Pancreas (tissue), 10 donors: ENCODE data around the gene TSPAN11. TPM values are rescaled to one million over a fixed set of nuclear protein-coding genes. Genes with fewer than 3 reads are reported as not detected.
"Not testable (repeated sequence)": the region's sequence is repeated elsewhere in the genome, so short reads cannot be mapped to it uniquely, and the experiment has no call there.

Source experiments
- ATAC-seq, 4 donors: fragments of 200-7000 bp; cut with Tn5 transposase; one replicate each; pipeline versions ENCODE4 v1.8.0 to v1.9.1; 2020; ENCODE audit warnings: mild to moderate bottlenecking in 4 of 4, moderate library complexity in 4 of 4
- DNase-seq, 6 donors: peaks; one replicate each; pipeline ENCODE4 v3.0.0-alpha.2; 2020
- FAIRE-seq: peaks from 2 replicates; lab custom pipeline; 2012; peaks lifted over from hg19 to GRCh38; lab: Jason Lieb, UNC
- H3K27ac ChIP-seq, 4 donors: fragments of 200-600 bp; sonication (generic); 1 replicate in 3 of 4; 2 replicates in 1 of 4; pipeline versions ENCODE4 v1.5.0 to v1.8.0; 2020
- H3K27me3 ChIP-seq, 4 donors: fragments of 200-600 bp; one replicate each; pipeline ENCODE4 v1.8.0; 2021
- H3K36me3 ChIP-seq, 3 donors: fragments of 200-600 bp; sonication (generic) in 1 of 3; one replicate each; pipeline versions ENCODE4 v1.5.0 to v1.8.0; 2020 to 2021
- H3K4me1 ChIP-seq, 3 donors: fragments of 200-600 bp; one replicate each; pipeline ENCODE4 v1.8.0; 2021
- H3K4me3 ChIP-seq, 4 donors: fragments of 200-600 bp; sonication (generic) in 2 of 4; one replicate each; pipeline versions ENCODE4 v1.5.0 to v1.8.0; 2020 to 2021
- H3K9me3 ChIP-seq, 4 donors: fragments of 200-600 bp; one replicate each; pipeline ENCODE4 v1.8.0; 2021
- WGBS, 2 donors: extraction: QIAGEN DNeasy Blood & Tissue Kit; methylation state at CpG; one replicate each; pipeline ENCODE4 v1.1.7; 2013; 5-methylcytosine and 5-hydroxymethylcytosine counted together
- intact Hi-C, 3 donors: fragments of 100-400 bp; cut with DNase I; formaldehyde crosslinking; loops; one replicate each; pipeline versions ENCODE4 v1.11.1 to v1.14.2; 2022
- polyA plus RNA-seq, 2 donors: library from polyadenylated mRNA; stranded (reverse); fragments of 200-250 nt; gene quantifications; one replicate each; pipeline ENCODE4 v1.2.3, GENCODE V29; 2013
- total RNA-seq, 6 donors: library from RNA; stranded (reverse); fragmentation: NEBNext Ultra II Directional in 4 of 6; extraction: Animal tissue kit (Norgen Biotek cat#: 25700) in 4 of 6; gene quantifications; one replicate each; pipeline versions ENCODE4 v1.2.1 to v1.2.4, GENCODE V29; 2021 to 2023
- TF ChIP-seq, protein P1 (sequence below), 4 donors: fragments of 200-600 bp; sonication (generic) in 3 of 4; IDR thresholded peaks; one replicate each; pipeline versions ENCODE4 v1.5.0 to v1.8.0; 2021; ENCODE audit warnings: antibody characterized with exemption in 4 of 4
- donor health status: healthy with polysubstance abuse.
- donor health status: DM: no; HTN: no; CAD: no; lungs with moderate emphysema.
- donor health status: DM: no; HTN: no; CAD: no.
- donor health status: control.
- donor health status: control.
- donor health status: Bipolar disorder and iron deficiency.
- donor health status: DM: yes; HTN: yes; CAD: no.
- donor health status: DM: no; HTN: no; CAD: no.
- donor health status: DM: no; HTN: no; CAD: no.
- donor health status: DM: yes; HTN: yes; CAD: no.

The TSPAN11 gene
- total and polyA plus RNA-seq, 8 donors = 0.13 to 2.2 (median 0.44) TPM

DNA sequence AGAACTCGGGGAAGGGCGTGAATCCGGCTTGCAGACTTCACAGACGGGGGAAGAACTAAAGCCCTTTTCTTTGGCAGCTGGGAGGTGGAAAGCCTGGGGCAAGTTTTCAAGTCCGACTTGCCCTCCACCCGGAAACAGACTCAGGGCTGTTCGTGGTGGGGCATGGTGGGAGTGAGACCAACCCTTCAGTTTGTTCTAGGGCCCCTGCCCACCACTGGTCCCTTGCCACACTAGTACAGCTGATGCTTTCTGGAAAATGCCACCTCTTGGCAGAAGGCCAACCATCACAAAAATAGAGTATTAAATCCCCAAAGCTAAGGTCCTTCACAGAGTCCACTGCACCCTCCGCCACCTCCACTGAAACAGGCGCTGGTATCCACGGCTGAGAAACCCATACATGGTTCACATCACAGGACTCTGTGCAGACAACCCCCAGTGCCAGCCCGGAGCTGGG lies 96.8 kb downstream of the TSPAN11 start:
- no peak overlapping the region for H3K27ac ChIP-seq
- ATAC-seq (no peak), FAIRE-seq (no peak), DNase-seq (no peak)
- TF ChIP-seq, protein P1, sequence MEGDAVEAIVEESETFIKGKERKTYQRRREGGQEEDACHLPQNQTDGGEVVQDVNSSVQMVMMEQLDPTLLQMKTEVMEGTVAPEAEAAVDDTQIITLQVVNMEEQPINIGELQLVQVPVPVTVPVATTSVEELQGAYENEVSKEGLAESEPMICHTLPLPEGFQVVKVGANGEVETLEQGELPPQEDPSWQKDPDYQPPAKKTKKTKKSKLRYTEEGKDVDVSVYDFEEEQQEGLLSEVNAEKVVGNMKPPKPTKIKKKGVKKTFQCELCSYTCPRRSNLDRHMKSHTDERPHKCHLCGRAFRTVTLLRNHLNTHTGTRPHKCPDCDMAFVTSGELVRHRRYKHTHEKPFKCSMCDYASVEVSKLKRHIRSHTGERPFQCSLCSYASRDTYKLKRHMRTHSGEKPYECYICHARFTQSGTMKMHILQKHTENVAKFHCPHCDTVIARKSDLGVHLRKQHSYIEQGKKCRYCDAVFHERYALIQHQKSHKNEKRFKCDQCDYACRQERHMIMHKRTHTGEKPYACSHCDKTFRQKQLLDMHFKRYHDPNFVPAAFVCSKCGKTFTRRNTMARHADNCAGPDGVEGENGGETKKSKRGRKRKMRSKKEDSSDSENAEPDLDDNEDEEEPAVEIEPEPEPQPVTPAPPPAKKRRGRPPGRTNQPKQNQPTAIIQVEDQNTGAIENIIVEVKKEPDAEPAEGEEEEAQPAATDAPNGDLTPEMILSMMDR (IDR thresholded peaks at IDR 0.05) = no peak
- no peaks in the 10 kb centered on the region for H3K27me3 ChIP-seq
- no peaks in the 10 kb centered on the region for H3K4me1 ChIP-seq
- H3K9me3 ChIP-seq = no peaks in the 10 kb centered on the region
- 85 to 86% methylated on average over 11 of the region's 11 CpGs for WGBS, 2 donors
- H3K4me3 ChIP-seq = no peak overlapping the region
- intact Hi-C loops = no loop called here
- H3K36me3 ChIP-seq = no peaks in the 10 kb centered on the region

DNA sequence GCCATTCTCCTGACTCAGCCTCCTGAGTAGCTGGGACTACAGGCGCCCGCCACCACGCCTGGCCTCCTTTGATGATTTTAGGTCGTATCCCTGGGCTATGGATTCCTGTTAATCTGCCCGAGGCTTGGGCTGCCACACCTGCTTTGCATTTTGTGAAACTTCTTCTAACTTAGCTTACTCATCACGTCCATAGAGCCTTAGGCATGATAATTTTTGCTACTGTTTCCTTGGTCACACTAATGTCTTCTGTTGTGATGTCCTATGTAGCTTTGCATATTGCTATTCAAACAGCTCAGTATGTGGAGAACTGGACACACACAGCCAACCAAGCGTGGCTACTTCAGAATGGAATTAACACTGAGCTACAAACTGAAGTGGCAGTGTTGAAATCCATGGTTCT lies 99.7 kb downstream of the TSPAN11 start:
- Histone ChIP-seq H3K27ac (no peak overlapping the region), H3K4me3 (no peak overlapping the region), H3K4me1 (no peaks in the 10 kb centered on the region), H3K27me3 (no peaks in the 10 kb centered on the region), H3K36me3 (no peaks in the 10 kb centered on the region), H3K9me3 (no peaks in the 10 kb centered on the region)
- FAIRE-seq = no peak
- WGBS, 2 donors = 77 to 97% methylated on average over 7 of the region's 7 CpGs
- intact Hi-C loops = no loop called here
- TF ChIP-seq, protein P1 (IDR thresholded peaks at IDR 0.05) = no peak
- DNase-seq = no peak
- no peak for ATAC-seq

DNA sequence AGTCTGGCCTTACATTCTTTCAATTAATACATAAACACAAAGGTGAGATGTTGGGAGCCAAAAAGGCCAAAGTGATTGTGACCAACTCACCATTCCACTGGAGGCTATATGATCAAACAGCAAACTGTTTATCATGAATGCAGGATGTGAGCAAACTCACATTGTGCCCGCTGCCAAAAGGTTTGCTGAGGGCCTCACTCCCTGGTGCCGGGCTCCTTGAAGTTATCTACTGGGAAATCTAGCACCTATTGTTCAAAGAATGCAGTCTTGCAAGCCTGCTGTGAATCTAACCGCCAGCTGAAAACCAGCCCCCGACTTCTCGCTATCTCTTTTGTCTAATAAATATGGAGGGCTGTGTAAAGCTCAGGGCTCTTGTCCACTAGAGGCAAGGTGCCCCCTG lies 100.5 kb downstream of the TSPAN11 start:
- H3K27ac ChIP-seq, FAIRE-seq, H3K4me3 ChIP-seq, H3K27me3 ChIP-seq, intact Hi-C loops, H3K36me3 ChIP-seq, DNase-seq, H3K9me3 ChIP-seq, H3K4me1 ChIP-seq, ATAC-seq: not testable (repeated sequence)
- WGBS, 2 donors = 83% methylated on average over 5 of the region's 5 CpGs

- FAIRE-seq (no peak), DNase-seq (no peak), ATAC-seq (no peak)
- Histone ChIP-seq H3K4me3 (no peak overlapping the region), H3K27me3 (no peaks in the 10 kb centered on the region), H3K27ac (no peak overlapping the region), H3K9me3 (no peaks in the 10 kb centered on the region), H3K4me1 (no peaks in the 10 kb centered on the region), H3K36me3 (no peaks in the 10 kb centered on the region)
- TF ChIP-seq, protein P1 (IDR thresholded peaks at IDR 0.05) = no peak
- WGBS, 2 donors = 75 to 78% methylated on average over 11 of the region's 11 CpGs
- intact Hi-C loops = no loop called here
These were observed 102.9 kb downstream of the TSPAN11 start for GRCh38 chr12:31029468-31029867.

DNA sequence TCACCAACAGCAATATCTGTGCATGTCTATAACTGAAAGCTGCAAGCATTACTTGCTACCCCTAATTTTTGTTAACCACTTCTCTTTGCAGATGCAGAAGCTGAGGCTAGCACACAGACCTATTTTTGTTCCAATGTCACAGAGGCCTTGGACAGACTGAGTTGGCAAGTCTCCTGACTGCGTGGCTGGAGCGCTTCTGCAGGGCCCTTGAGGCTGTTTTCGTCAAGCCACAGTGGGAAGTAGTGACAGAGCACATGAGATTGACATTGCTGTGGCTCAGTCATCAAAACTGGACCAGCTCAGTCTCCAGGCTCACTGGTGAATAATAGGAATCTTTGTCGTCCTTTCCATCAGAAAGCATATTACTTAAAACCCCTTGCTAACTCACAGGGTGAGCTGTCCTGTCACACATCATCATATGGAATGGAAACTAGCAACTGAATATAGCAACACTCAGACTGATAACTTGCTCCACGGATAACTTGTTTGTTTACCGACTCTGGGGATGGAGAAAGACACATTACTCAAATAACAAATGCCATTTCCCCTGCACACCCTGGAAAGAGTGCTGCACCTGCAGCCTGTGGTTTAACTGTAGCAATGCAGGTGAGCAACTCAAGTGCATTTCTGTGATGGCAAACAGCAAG lies 103.5 kb downstream of the TSPAN11 start:
- DNase-seq = no peak
- Histone ChIP-seq H3K4me1 (no peaks in the 10 kb centered on the region), H3K27ac (no peak overlapping the region), H3K27me3 (no peaks in the 10 kb centered on the region), H3K4me3 (no peak overlapping the region), H3K9me3 (no peaks in the 10 kb centered on the region), H3K36me3 (no peaks in the 10 kb centered on the region)
- ATAC-seq = peak in 1 of 4 donors; percentile 33
- 54 to 57% methylated on average over 6 of the region's 6 CpGs for WGBS, 2 donors
- TF ChIP-seq, protein P1 (IDR thresholded peaks at IDR 0.05) = no peak
- no peak for FAIRE-seq
- intact Hi-C loops = no loop called here
